Measurements from ENCODE around the gene PLIN3.
"Not testable (repeated sequence)": the region's sequence is repeated elsewhere in the genome, so short reads cannot be mapped to it uniquely, and the experiment has no call there.

The PLIN3 gene

GRCh38 chr19:4847190-4847973 lies 20.1 kb downstream of the PLIN3 start:
- DNase-seq (ENCODE audit: low spot score): no peak

DNA sequence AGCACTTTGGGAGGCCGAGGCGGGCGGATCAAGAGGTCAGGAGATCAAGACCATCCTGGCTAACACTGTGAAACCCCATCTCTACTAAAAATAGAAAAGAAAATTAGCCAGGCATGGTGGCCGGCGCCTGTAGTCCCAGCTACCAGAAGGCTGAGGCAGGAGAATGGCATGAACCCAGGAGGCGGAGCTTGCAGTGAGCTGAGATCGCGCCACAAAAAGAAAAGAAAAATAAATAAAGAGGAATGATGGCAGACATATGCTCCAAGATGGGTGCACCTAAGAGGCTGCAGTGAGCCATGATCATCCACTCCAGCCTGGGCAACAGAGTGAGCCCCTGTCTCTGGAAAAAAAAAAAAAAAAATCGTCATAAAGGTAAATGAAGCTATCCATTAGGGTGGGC lies 21.5 kb downstream of the PLIN3 start:
- DNase-seq (ENCODE audit: low spot score): not testable (repeated sequence)

DNA sequence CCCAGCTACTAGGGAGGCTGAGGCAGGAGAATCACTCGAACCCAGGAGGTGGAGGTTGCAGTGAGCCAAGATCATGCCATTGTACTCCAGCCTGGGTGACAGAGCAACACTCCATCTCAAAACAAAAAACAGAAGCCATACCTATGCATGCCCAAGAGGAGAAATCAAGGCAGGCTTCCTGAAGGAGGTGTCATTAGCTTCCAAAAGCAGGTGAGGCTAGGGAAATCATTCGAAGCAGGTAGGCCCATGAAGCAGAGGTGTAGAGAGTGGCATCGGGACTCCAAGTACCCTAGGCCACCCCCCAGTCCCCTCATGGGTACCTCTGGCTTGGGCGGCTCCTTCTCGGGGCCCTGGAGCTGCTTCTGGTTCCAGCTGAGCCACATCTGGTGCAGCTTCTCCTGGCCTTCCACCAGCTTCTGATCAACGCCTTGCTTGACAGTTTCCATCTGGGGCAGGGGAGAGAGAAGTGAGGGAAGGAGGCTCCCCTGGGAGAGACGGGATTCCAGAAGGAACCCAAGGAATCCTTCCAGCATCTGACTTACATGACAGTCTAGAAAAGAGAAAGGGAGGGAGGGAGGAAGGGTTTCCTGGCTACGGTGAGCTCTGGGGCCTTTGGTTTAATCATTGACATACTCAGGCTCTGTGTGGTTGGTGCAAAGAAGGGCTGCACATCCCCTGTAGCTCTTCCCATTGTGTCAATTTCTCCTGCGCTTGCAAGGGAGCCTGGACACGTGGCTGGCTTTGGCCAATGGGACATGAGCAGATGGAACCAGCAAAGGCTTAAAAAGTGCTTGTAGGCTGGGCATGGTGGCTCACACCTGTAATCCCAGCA lies 22.9 kb downstream of the PLIN3 start:
- no peak for DNase-seq (ENCODE audit: low spot score)

- DNase-seq (ENCODE audit: low spot score): no peak
These were observed 23.9 kb downstream of the PLIN3 start for GRCh38 chr19:4843647-4843965.

GRCh38 chr19:4839192-4839591 lies 28.3 kb downstream of the PLIN3 start:
- no peak for DNase-seq (ENCODE audit: low spot score)

DNA sequence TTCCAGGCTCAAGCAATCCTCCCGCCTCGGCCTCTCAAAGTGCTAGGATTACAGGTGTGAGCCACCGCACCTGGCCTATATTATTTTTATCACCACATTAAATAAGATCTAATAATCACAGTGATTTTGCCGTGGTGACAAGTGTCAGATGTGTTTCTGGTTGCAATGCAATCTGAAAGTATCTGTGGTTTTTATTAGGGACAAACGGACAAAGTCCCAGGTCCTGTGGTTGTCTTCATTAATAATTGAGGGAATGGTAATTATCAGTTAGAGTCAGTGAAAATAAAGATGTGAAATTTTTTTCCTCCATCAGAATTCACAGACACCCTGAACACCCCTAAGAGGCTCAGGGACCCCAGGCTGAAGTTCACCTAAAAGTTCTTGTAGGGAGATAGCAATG lies 34.7 kb downstream of the PLIN3 start:
- no peak for DNase-seq (ENCODE audit: low spot score)

- not testable (repeated sequence) for DNase-seq (ENCODE audit: low spot score)
These were observed 35.5 kb downstream of the PLIN3 start for GRCh38 chr19:4831979-4832340.

DNA sequence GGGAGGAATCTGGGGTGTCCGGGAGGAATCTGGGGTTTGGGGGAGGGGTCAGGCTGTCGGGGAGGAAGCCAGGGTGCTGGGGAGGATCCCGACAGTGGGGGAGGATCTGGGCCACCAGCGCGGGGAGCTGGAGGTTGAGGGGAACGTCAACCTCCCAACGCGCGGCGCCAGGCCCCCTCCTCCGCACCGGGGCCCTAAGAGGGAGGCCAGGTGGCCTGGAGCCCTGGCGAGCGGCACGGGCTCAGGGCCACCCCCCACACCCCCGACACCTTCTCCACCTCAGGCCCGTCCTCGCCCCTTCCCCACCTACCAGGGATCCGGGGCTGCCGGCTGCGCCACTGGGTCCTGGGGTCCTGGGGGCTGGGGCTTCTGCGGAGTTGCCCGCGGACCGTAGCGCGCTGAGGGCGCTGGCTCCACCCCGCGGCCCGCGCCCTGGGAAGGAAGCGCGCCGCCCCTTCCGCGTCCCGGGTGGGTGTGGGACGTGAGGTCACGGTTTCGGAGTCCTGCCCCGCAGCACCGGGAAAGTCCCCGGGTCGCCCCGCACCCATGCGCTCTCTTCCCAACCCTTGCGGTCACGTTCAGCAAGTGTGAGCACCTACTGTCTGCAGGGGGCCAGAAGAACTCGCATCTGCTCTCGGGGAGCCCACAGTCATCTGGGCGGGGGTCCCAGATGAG lies 36.0 kb downstream of the PLIN3 start, which contains the start of gene TICAM1:
Gene TICAM1 (minus strand): TSS at position 409 of the 675 bp plus-strand sequence. CDS start 13,335 bp downstream, outside the sequence.
- peak; percentile 58 for DNase-seq (ENCODE audit: low spot score)

DNA sequence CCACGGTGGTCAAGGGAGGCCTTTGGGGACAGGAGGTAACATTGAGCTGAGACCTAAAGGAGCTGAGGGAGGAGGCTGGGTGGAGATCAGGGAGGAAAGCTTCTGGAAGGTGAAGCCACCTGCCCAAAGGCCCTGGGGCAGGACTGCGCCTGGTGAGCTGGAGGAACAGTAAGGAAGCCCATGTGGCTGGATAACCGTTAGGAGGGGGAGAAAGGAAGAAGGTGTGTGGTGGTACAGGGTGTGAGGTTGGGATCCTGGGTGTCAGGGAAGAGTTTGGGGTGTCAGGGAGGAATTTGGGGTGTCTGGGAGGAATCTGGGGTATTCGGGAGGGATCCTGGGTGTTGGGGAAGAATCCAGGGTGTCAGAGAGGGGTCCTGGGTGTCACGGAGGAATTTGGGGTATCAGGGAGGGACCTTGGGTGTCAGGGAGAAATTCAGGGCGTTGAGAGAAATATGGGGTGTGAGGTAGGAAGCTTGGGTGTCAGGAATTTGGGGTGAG lies 36.6 kb downstream of the PLIN3 start:
- no peak for DNase-seq (ENCODE audit: low spot score)

DNA sequence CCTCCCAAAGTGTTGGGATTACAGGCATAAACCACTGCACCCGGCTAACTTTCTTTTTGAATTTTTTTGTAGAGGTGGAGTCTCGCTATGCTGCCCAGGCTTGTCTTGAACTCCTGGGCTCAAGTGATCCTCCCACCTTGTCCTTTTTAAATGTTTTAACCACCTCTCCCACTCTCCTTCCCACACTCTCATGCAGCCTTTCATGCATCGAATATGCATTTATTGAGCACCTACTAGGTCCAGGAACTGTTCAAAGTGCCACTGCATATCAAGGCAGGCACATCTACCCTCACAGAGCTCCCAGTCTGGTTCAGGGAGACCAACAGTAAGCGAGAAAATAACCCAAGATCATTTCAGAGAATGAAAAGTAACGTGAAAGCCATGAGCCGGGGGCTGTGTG lies 37.1 kb downstream of the PLIN3 start:
- no peak for DNase-seq (ENCODE audit: low spot score)

GRCh38 chr19:4829001-4829712 lies 38.3 kb downstream of the PLIN3 start:
- DNase-seq (ENCODE audit: low spot score): no peak

DNA sequence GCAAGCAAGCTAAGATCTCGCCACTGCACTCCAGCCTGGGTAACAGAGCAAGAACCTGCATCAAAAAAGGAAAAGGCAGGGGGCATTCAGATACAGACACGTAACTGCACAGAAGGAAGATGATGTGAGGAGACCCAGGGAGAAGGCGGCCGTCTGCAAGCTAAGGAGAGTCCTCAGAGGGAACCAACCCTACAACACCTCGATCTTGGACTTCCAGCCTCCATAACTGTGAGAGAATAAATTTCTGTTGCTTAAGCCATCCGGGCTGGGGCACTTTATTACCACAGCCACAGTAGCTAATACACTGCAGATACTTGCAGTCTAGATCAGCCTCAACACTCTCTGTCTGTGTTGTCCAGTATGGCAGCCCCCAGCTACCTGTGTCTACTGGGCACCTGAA lies 43.9 kb downstream of the PLIN3 start:
- no peak for DNase-seq (ENCODE audit: low spot score)

DNA sequence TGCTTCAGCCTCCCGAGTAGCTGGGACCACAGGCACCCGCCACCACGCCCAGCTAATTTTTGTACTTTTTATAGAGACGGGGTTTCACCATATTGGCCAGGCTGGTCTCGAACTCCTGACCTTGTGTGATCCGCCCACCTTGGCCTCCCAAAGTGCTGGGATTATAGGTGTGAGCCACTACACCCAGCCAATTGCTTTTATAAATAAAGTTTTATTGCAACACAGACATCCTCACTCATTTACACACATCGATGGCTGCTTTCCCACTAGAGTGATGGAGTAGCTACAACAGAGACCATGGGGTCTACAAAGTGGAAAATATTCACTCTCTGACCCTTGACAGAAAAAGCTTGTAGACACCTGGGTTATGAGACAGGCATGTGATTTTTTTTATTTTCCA lies 45.1 kb downstream of the PLIN3 start:
- DNase-seq (ENCODE audit: low spot score): not testable (repeated sequence)

DNA sequence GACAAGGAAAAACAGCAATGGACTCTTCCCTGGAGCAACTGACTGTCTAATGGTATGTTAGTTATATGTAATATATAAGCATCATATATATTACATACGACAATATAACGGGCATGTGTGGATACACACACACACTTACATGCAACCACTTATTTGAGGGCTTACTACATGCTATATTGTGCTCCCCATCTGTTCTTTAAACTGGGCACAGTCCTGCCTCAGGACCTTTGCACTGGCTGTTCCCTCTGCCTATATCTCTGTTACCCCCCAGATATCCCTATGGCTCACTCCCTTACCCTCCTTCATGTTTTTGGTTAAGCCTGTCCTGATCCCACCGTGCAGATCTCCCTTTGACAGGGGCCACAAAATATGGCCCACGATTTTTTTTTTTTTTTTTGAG lies 46.2 kb downstream of the PLIN3 start:
- no peak for DNase-seq (ENCODE audit: low spot score)

DNA sequence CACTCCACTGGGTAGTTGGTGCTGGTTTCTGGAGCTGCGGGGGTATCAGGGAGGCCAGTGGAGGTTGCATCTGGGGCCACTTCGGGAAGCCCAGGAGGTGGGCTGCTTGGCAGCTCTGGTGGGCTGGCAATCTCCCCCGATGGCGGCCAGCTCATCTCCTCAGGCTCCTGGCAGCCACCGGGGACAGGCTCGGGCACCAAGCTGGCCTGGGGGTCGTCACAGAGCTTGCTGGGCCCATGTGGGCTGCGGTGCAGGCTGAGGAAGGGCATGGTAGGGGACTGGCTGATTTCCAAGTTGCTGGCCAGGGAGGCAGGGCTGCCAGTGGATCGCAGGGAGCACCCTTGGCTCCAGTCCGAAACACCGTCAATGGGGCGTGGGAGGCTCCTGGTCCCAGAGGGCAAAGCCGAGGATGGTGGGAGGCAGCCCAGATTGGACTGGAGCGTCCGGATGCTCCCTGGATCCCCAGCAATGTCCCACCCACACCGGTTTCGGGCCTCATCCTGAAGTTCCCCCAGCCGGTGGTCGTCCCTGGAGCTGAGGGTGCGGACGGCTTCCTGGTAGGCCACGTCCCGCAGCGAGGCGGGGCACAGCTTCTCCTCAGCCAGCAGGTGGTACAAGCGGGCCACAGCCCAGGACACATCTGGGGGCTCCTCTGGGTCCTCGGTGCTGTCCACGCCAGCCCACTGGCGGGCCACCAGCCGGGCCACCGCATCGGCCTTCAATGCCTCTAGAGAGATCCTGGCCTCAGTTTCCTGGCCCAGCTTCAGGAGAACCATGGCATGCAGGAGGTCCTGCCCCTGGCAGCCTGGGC lies 49.8 kb downstream of the PLIN3 start:
- DNase-seq (ENCODE audit: low spot score): no peak

GRCh38 chr19:4816950-4817278 lies 50.6 kb downstream of the PLIN3 start:
- DNase-seq (ENCODE audit: low spot score): no peak

- DNase-seq (ENCODE audit: low spot score): no peak
These were observed 51.1 kb downstream of the PLIN3 start for GRCh38 chr19:4816202-4816949.

GRCh38 chr19:4815426-4816201 lies 51.9 kb downstream of the PLIN3 start:
- peak; percentile 87 for DNase-seq (ENCODE audit: low spot score)

GRCh38 chr19:4814625-4815425 lies 52.6 kb downstream of the PLIN3 start:
- DNase-seq (ENCODE audit: low spot score): no peak

Measured in hematopoietic multipotent progenitor cell treated with erythropoietin and hydrocortisone succinate and interleukin-3 and kit ligand, for 15 days (in vitro differentiated cells).